Measurements from ENCODE around the gene CACUL1.

- no peak for TF ChIP-seq MXI1 (IDR thresholded peaks at IDR 0.05; ENCODE audit: borderline replicate concordance, low read depth, low read length)
- no peak for TF ChIP-seq TCF7L2 (IDR thresholded peaks at IDR 0.05; ENCODE audit: low read depth, low read length)
- no peak for TF ChIP-seq BCLAF1 (IDR thresholded peaks at IDR 0.05)
These were observed 42.7 kb downstream of the CACUL1 start for GRCh38 chr10:118712080-118712479.

Measured in HepG2 (cell line).